ENCODE measurements around the gene GARNL3. TPM values are rescaled to one million over a fixed set of nuclear protein-coding genes. Genes with fewer than 3 reads are reported as not detected.

GARNL3 gene
- total RNA-seq, 1 donor from 2014 or later, result 31.4 TPM

DNA sequence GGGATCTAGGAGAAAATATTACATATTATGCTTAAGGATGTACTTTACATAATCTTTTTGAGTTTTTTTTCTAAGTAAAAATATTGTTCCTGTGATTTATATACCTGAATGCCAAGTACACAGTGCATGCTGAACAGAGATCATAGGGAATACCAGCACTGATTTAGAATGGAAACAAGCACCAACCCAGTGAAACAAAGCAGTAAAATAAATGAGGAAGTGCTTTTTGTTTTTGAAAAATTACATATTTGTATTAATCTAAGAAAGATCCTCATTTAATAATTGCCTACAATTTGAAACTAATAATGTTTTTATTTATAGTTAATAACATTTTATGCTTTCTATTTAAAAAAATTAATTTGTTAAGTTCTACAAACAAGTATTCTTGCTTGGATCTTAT lies 18.0 kb downstream of the GARNL3 start:
- Histone ChIP-seq H3K27me3 (no peaks in the 10 kb centered on the region), H3K4me1 (no peaks in the 10 kb centered on the region), H3K27ac (no peak overlapping the region), H3K4me3 (no peak overlapping the region), H3K36me3 (no peaks in the 10 kb centered on the region), H3K9me3 (no peaks in the 10 kb centered on the region)
- DNase-seq (ENCODE audit: extremely low spot score in 2 of 2), result no peak
- intact Hi-C loops (cut with DNase I), result no loop called here
- TF ChIP-seq, protein P1, sequence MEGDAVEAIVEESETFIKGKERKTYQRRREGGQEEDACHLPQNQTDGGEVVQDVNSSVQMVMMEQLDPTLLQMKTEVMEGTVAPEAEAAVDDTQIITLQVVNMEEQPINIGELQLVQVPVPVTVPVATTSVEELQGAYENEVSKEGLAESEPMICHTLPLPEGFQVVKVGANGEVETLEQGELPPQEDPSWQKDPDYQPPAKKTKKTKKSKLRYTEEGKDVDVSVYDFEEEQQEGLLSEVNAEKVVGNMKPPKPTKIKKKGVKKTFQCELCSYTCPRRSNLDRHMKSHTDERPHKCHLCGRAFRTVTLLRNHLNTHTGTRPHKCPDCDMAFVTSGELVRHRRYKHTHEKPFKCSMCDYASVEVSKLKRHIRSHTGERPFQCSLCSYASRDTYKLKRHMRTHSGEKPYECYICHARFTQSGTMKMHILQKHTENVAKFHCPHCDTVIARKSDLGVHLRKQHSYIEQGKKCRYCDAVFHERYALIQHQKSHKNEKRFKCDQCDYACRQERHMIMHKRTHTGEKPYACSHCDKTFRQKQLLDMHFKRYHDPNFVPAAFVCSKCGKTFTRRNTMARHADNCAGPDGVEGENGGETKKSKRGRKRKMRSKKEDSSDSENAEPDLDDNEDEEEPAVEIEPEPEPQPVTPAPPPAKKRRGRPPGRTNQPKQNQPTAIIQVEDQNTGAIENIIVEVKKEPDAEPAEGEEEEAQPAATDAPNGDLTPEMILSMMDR (IDR thresholded peaks at IDR 0.05), result no peak
- TF ChIP-seq POLR2AphosphoS5 (IDR thresholded peaks at IDR 0.05; ENCODE audit: insufficient read depth in 1 of 2, low read depth in 1 of 2) (no peak), POLR2A (IDR thresholded peaks at IDR 0.05) (no peak)

DNA sequence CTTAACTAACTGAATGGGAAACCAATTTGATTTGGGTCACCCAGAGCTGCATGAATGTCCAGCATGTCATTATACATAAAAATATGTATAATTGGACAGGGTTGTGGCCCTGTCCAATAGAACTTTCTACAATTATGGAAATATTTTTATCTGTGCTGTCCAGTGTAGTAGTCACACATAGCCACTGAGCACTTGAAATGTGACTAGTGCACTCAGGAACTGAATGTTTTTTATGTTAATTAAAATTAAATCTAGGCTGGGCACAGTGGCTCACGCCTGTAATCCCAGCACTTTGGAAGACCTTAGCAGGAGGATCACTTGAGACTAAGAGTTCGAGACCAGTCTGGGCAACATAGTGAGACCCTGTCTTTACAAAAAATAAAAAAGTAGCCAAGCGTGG lies 18.6 kb downstream of the GARNL3 start:
- H3K27ac ChIP-seq, result no peak overlapping the region
- H3K9me3 ChIP-seq, result no peaks in the 10 kb centered on the region
- H3K36me3 ChIP-seq, result no peaks in the 10 kb centered on the region
- no peaks in the 10 kb centered on the region for H3K27me3 ChIP-seq
- TF ChIP-seq POLR2A (IDR thresholded peaks at IDR 0.05) (no peak), POLR2AphosphoS5 (IDR thresholded peaks at IDR 0.05; ENCODE audit: insufficient read depth in 1 of 2, low read depth in 1 of 2) (no peak)
- TF ChIP-seq, protein P1 (IDR thresholded peaks at IDR 0.05), result no peak
- no peak for DNase-seq (ENCODE audit: extremely low spot score in 2 of 2)
- H3K4me3 ChIP-seq, result no peak overlapping the region
- no peaks in the 10 kb centered on the region for H3K4me1 ChIP-seq
- intact Hi-C loops (cut with DNase I), result no loop called here

DNA sequence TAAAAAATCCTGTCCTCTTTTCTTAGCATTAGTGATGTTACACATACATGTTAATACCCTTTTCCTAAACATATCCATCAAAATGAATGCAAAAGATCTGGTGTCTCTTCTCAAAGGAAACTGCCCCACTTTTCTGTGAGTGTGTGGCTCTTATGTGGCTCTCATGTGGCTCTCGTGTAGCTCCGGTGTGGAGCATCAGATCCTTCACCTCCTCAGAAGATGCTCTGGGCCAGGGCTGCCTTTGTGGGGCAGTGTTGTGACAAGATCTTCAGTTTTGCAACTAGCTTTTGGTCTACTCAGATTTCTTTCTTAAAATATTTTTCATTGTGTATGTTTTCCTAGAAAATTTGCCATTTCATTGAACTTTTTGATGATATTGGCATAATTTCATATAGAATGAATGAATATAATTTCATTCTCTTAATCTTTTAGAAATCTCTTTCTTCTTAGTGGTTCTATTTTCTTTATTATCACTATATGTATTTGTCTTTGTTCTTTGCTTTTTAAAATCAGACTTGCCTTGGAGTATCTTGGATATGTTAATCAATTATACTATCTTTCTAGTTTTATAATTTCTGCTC lies 19.4 kb downstream of the GARNL3 start:
- TF ChIP-seq, protein P1 (IDR thresholded peaks at IDR 0.05), result no peak
- TF ChIP-seq POLR2A (IDR thresholded peaks at IDR 0.05) (no peak), POLR2AphosphoS5 (IDR thresholded peaks at IDR 0.05; ENCODE audit: insufficient read depth in 1 of 2, low read depth in 1 of 2) (no peak)
- Histone ChIP-seq H3K36me3 (no peaks in the 10 kb centered on the region), H3K4me3 (no peak overlapping the region), H3K9me3 (no peaks in the 10 kb centered on the region), H3K27me3 (no peaks in the 10 kb centered on the region), H3K4me1 (no peaks in the 10 kb centered on the region), H3K27ac (no peak overlapping the region)
- no peak for DNase-seq (ENCODE audit: extremely low spot score in 2 of 2)
- intact Hi-C loops (cut with DNase I), result no loop called here

DNA sequence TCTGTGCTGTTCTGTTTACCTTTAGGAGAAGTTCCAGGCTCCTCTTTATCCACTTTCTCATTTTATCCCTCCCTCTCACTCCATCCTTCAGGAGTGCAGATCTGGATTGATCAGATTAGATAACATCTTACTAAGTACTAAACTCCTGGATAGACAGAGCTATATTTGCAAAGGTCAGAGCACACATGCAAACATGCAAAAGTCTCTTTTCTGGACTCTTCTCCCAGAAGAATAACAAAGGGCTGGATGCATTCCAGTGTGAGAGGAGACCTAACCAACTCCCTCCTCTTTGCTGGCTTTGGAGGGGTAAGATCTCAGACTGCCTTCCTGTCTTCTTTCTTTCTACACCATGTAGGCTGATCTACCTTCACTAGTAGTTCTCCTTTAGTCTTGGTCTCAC lies 21.4 kb downstream of the GARNL3 start:
- Histone ChIP-seq H3K4me1 (no peaks in the 10 kb centered on the region), H3K27ac (no peak overlapping the region), H3K4me3 (no peak overlapping the region), H3K27me3 (no peaks in the 10 kb centered on the region), H3K9me3 (no peaks in the 10 kb centered on the region), H3K36me3 (no peaks in the 10 kb centered on the region)
- DNase-seq (ENCODE audit: extremely low spot score in 2 of 2), result no peak
- no peak for TF ChIP-seq POLR2A (IDR thresholded peaks at IDR 0.05)
- TF ChIP-seq POLR2AphosphoS5 (IDR thresholded peaks at IDR 0.05; ENCODE audit: insufficient read depth in 1 of 2, low read depth in 1 of 2), result no peak
- TF ChIP-seq, protein P1 (IDR thresholded peaks at IDR 0.05), result no peak
- intact Hi-C loops (cut with DNase I), result no loop called here

DNA sequence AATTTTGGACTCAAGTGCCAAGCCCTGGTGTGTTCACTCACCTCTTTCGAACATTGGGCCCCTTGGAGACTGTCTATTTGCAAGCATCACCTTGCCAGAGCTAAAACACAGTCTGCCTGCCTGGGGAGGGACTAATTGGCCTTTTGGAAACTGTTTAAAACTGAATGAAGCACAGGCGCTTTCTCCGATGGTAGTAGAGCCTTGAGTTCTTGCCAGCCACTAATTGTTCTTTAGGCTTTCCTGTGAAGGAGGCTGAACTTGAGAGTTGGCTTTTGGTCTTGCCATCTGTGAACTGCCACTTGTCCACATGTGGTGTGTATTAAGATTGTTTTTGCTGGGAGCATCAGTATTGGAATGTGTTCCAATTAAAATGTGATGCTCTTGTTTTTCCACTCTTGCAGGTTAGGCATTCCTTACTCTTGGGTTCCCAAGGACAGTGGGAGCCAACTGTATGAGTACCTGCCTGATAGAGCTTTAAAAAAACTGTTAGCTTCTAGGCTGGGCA lies 26.0 kb downstream of the GARNL3 start:
- intact Hi-C loops (cut with DNase I), result no loop called here

More for the DNA sequence above, 26.0 kb downstream of the GARNL3 start:
- no peaks in the 10 kb centered on the region for H3K27me3 ChIP-seq
- no peak for DNase-seq (ENCODE audit: extremely low spot score in 2 of 2)
- H3K9me3 ChIP-seq, result no peaks in the 10 kb centered on the region
- TF ChIP-seq, protein P1 (IDR thresholded peaks at IDR 0.05), result no peak
- TF ChIP-seq POLR2A (IDR thresholded peaks at IDR 0.05) (no peak), POLR2AphosphoS5 (IDR thresholded peaks at IDR 0.05; ENCODE audit: insufficient read depth in 1 of 2, low read depth in 1 of 2) (no peak)
- no peaks in the 10 kb centered on the region for H3K36me3 ChIP-seq
- no peak overlapping the region for H3K4me3 ChIP-seq
- peaks cover 31% of the 10 kb centered on the region for H3K4me1 ChIP-seq
- H3K27ac ChIP-seq, result no peak overlapping the region

All from vagina (tissue), 2 donors.